ENCODE measurements around the gene TADA1.
"Not testable (repeated sequence)": the region's sequence is repeated elsewhere in the genome, so short reads cannot be mapped to it uniquely, and the experiment has no call there.

Gene TADA1

GRCh38 chr1:166843769-166844596, 32.1 kb downstream of the TADA1 start:
- TF ChIP-seq POLR2A (IDR thresholded peaks at IDR 0.05; ENCODE audit: low read length): no peak
- no peak for DNase-seq

- DNase-seq: no peak
- TF ChIP-seq GATA1 (IDR thresholded peaks at IDR 0.05; ENCODE audit: low read depth, low read length) (no peak), POLR2A (IDR thresholded peaks at IDR 0.05; ENCODE audit: low read length) (no peak)
Observed at GRCh38 chr1:166843322-166843721, 32.7 kb downstream of the TADA1 start.

GRCh38 chr1:166840309-166841274, 35.5 kb downstream of the TADA1 start:
- TF ChIP-seq POLR2A (IDR thresholded peaks at IDR 0.05; ENCODE audit: low read length): no peak
- no peak for TF ChIP-seq GATA1 (IDR thresholded peaks at IDR 0.05; ENCODE audit: low read depth, low read length)
- peak; percentile 25 to 71 for DNase-seq

- DNase-seq: peak; percentile 24 to 38
- TF ChIP-seq GATA1 (IDR thresholded peaks at IDR 0.05; ENCODE audit: low read depth, low read length) (no peak), POLR2A (IDR thresholded peaks at IDR 0.05; ENCODE audit: low read length) (no peak)
Observed at GRCh38 chr1:166839600-166840308, 36.3 kb downstream of the TADA1 start.

- peak; percentile 73 to 74 for DNase-seq
- no peak for TF ChIP-seq GATA1 (IDR thresholded peaks at IDR 0.05; ENCODE audit: low read depth, low read length)
- TF ChIP-seq POLR2A (IDR thresholded peaks at IDR 0.05; ENCODE audit: low read length): peak; percentile 60
Observed at GRCh38 chr1:166838766-166839599, 37.1 kb downstream of the TADA1 start, which contains the start of gene POGK. Gene POGK (plus strand): TSS chr1:166839475. CDS start chr1:166840957, 1,482 bp downstream.

GRCh38 chr1:166836733-166837132, 39.3 kb downstream of the TADA1 start:
- DNase-seq: no peak
- TF ChIP-seq POLR2A (IDR thresholded peaks at IDR 0.05; ENCODE audit: low read length) (no peak), GATA1 (IDR thresholded peaks at IDR 0.05; ENCODE audit: low read depth, low read length) (no peak)

- not testable (repeated sequence) for DNase-seq
Observed at GRCh38 chr1:166829762-166830161, 46.3 kb downstream of the TADA1 start.

- no peak for TF ChIP-seq GATA1 (IDR thresholded peaks at IDR 0.05; ENCODE audit: low read depth, low read length)
- no peak for TF ChIP-seq POLR2A (IDR thresholded peaks at IDR 0.05; ENCODE audit: low read length)
- no peak for DNase-seq
Observed at GRCh38 chr1:166827426-166827825, 48.6 kb downstream of the TADA1 start.

- TF ChIP-seq POLR2A (IDR thresholded peaks at IDR 0.05; ENCODE audit: low read length): no peak
- TF ChIP-seq GATA1 (IDR thresholded peaks at IDR 0.05; ENCODE audit: low read depth, low read length): no peak
- DNase-seq: peak in 1 of 2 experiments; percentile 12
Observed at GRCh38 chr1:166822385-166822784, 53.7 kb downstream of the TADA1 start.

GRCh38 chr1:166819974-166820373, 56.1 kb downstream of the TADA1 start:
- TF ChIP-seq POLR2A (IDR thresholded peaks at IDR 0.05; ENCODE audit: low read length) (no peak), GATA1 (IDR thresholded peaks at IDR 0.05; ENCODE audit: low read depth, low read length) (no peak)
- no peak for DNase-seq

- TF ChIP-seq GATA1 (IDR thresholded peaks at IDR 0.05; ENCODE audit: low read depth, low read length) (no peak), POLR2A (IDR thresholded peaks at IDR 0.05; ENCODE audit: low read length) (no peak)
- DNase-seq: no peak
Observed at GRCh38 chr1:166814611-166815010, 61.5 kb downstream of the TADA1 start.

GRCh38 chr1:166813508-166814223, 62.4 kb downstream of the TADA1 start:
- TF ChIP-seq POLR2A (IDR thresholded peaks at IDR 0.05; ENCODE audit: low read length) (no peak), GATA1 (IDR thresholded peaks at IDR 0.05; ENCODE audit: low read depth, low read length) (no peak)
- no peak for DNase-seq

Data from erythroblast (primary cell).